NCI-H2029 treated with DMSO at 0.1 percent for 48 hours (cell line): Measurements from ENCODE around the gene KMT2E.
"Not testable (repeated sequence)": the region's sequence is repeated elsewhere in the genome, so short reads cannot be mapped to it uniquely, and the experiment has no call there.

Experiments
- DNase-seq: peaks from one replicate; lab custom pipeline; 2025; lab: John Stamatoyannopoulos, UW

The KMT2E gene

DNA sequence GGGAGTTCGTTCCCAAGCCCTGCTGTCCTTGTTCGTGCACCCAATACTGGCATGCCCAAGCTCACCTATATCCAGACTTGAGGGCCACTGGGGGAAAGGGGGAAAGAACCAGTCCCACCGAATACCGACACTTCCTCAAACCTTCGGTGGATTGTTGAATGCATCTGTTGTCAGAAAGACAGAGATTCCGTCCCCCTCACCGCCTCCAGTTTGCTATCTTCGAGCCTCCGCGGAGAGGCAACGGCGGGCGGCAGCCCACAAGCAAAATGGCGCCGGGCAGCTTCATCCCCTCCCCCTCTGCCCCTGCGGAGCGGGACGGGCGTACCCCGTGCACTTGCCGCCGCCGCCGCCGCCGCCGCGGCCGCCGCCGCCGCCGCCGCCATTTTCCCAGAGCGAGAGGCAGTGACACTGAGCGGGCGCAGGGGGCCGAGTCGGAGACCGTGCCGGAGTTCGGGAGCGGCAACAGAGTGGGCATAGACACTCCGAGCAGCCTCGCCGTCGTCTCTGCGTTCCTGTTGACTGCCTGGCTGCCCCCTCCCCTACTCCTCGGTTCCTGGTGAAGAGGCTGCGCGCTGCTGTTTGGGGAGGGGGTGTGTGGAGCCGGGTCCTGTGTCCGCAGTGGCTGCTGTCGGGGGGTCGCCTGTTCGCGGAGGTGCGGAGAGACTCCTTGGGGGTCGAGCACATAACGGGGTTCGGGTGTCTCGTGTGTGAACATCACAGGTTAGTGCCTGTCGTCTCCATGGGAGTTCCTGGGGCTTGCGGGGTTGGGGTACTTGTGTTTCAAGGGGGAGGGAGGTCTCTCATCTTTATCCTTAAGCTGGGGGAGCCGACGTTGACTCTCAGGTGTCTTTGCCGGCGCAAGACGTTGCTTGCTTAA lies at the start of gene KMT2E:
KMT2E (plus strand) TSS at position 390 of the 877 bp plus-strand sequence. CDS start 26,748 bp downstream, outside the sequence.
- DNase-seq, result peak; percentile 66

- DNase-seq, result no peak
These were observed 49.3 kb upstream of the KMT2E start for GRCh38 chr7:104964626-104965236.

- no peak for DNase-seq
These were observed 48.0 kb upstream of the KMT2E start for GRCh38 chr7:104966022-104966421.

DNA sequence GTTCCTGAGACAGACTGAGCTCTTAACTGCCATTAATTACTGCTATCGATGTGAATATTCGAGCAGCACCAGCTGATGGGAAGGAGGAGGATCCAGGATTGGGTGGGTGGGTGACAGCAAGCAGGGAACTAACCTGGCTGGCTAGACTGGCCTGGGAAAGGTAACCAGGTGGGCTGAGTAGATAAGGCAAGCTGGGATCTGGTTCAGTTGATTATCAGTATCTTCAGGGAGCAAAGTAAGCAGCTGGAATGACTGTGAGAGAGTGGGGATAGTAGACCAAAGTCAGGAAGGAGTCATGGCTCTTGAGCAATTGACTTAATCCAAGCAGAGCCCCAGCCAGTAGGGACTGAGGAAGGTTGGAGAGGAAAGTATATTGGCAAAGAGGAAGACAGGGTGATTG lies 46.9 kb upstream of the KMT2E start:
- DNase-seq, result no peak

GRCh38 chr7:104967595-104967994 lies 46.4 kb upstream of the KMT2E start:
- DNase-seq, result no peak

DNA sequence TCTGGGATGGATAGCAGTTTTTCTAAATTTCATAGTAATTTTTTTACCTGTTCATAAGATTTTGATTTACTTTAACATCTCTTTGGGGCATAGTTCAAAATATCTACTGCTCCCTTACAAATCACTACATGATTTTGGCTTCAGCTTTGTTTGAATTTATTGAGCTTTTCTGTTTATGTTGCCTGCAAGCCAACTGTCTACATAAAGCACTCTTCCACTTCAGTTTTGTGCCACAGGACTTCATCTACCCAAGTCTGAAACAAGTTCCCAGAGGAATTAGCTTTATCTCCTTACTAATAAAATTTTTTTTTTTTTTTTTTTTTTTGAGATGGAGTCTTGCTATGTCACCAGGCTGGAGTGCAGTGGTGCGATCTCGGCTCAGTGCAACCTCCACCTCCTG lies 45.4 kb upstream of the KMT2E start:
- DNase-seq, result no peak

GRCh38 chr7:104969183-104969582 lies 44.8 kb upstream of the KMT2E start:
- no peak for DNase-seq

DNA sequence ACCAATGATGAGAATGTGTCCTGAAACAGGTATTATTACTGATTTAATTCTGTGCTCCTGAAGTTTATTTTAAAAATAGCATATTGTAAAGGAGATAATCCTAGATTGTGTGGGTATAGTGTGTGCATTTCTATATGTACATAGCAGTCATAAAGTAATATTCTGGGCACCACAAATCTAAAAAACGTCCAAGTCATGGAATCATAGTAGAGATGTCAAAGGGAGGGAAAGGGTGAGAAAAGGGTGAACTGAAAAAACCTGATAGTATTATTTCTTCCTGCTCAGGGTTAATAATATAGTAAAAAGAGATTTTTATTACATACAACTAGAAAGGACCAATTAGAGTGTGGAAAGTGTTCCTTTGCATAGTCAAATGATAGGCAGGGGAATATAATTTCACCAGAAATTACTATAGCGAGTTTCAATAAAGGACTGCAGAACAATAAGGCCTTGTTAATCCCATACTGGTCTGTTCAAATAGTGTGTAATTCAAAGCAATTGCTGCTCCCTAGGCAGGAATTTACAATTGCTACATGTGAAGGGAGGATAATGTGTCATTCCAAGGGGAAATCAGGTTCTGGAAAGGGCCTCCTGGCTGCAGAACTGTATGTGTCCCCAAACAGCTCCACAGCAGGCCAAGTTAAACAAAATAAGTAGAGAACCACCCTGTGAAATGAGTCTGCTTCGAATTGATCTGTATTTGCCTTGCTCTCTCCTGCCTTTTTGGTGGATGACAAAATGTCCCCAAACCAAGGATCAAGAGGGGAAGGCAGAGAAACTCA lies 42.5 kb upstream of the KMT2E start:
- peak; percentile 71 for DNase-seq

DNA sequence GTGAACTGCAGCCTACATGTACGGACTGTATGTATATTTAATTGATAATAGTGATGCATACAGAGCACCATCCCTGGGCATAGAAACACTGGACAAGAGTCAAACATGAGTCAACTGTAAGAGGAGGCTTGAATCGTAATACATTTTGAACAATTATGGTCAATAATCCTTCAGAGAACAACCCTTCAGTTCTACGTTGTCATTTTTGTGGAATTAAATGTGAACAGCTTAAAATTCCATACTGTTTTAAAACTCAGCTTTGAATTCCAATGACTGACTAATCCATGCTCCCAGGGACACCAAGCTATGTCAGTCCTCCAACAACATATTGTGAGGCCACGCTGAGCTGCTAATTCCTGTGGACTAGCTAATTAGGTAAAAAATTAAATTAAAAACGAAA lies 41.5 kb upstream of the KMT2E start:
- DNase-seq, result no peak

- no peak for DNase-seq
These were observed 40.8 kb upstream of the KMT2E start for GRCh38 chr7:104973227-104973626.

- no peak for DNase-seq
These were observed 40.0 kb upstream of the KMT2E start for GRCh38 chr7:104973909-104974415.

DNA sequence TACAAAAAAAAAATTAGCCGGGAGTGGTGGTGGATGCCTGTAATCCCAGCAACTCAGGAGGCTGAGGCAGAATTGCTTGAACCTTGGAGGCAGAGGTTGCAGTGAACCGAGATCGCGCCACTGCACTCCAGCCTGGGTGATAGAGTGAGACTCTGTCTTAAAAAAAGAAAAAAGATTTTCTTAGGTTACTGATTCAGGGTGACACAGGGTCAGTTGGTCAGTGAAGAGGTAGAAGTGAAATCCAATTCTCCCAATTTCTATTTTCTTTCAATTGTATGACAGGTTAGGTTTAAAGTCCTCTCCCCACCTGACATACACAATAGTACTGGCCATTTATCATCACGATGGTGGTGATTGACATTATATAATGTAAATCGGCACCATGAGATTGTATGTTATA lies 38.5 kb upstream of the KMT2E start:
- not testable (repeated sequence) for DNase-seq

- no peak for DNase-seq
These were observed 36.9 kb upstream of the KMT2E start for GRCh38 chr7:104976966-104977636.

- DNase-seq, result no peak
These were observed 35.5 kb upstream of the KMT2E start for GRCh38 chr7:104978460-104978859.

- no peak for DNase-seq
These were observed 34.7 kb upstream of the KMT2E start for GRCh38 chr7:104979167-104979841.

DNA sequence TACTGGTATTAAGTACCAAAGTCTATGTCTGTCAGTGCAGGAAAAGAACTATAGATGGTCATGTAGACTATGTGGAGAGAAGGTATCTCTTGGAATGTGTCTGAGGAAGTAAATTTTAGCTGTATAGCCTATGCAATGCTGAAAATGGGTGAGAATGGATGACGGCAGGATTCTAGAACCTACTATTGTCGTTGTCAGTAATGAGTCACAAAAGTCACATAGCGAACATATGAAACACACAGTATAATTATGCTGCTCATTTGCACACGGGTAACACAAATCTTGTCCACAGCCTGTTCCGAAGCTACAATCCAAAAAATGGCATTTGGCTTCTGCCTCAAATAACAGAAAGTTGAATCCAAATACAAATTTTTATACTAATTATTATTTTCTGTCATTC lies 33.6 kb upstream of the KMT2E start:
- DNase-seq, result no peak

- DNase-seq, result peak; percentile 67
These were observed 32.9 kb upstream of the KMT2E start for GRCh38 chr7:104980841-104981671.

GRCh38 chr7:104981672-104982037 lies 32.4 kb upstream of the KMT2E start:
- DNase-seq, result no peak

DNA sequence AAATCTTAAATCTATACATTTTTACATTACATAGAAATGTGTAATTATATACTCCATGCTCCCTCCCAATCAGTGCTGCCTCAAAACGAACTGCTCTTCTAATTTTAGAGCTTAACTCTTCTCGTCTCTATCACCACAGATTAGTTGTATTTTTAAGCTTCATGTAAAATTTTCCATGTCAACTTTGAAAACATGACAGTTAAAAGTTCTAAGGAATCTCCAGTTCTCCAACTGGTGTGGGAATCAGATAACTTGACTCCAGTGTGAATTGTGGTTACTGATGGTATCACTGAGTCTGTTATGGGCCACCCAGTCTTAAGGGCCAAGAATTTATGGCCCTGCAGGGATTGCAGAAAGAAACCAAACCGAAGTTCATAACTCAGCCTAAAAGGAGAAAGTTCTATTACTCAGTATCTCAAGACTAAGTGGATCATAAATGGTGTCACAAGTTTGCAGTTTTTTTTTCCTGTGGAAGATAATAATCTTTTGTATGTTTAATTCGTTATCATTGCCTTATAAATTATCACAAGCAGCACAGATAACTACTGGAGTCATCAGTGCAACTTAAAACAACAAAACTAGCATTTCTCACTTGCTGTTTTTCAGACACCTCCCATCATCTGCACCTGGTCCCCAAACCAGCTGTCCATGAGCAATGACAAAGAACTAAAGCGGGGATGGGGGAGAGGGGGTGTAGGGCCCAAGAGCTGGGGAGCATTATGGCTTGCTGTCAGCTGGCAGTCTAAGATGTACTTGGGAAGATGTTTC lies 31.5 kb upstream of the KMT2E start:
- DNase-seq, result no peak
